H7 (cell line): ENCODE measurements around the gene CMSS1. TPM values are rescaled to one million over a fixed set of nuclear protein-coding genes. Genes with fewer than 3 reads are reported as not detected.

Experiments
- DNase-seq: peaks from one replicate; pipeline ENCODE4 v3.0.0; 2012
- H3K27me3 ChIP-seq: 2 replicates; pipeline ENCODE4 v1.6.0; 2011; ENCODE audit warnings: mild to moderate bottlenecking, low read length; ENCODE audit not compliant: control insufficient read depth, insufficient read depth
- H3K36me3 ChIP-seq: replicated peaks from 2 replicates; pipeline ENCODE4 v1.5.1; 2011; ENCODE audit warnings: low read length; ENCODE audit not compliant: control insufficient read depth, insufficient read depth
- H3K4me3 ChIP-seq: 2 replicates; pipeline ENCODE4 v1.5.1; 2011; ENCODE audit warnings: low read depth, mild to moderate bottlenecking, control low read depth, low read length, moderate library complexity; ENCODE audit not compliant: insufficient read depth
- total RNA-seq: library from RNA; depleted of rRNA; stranded (reverse); fragments of >200 nt; shearing (Covaris generic); gene quantifications from 2 replicates; pipeline ENCODE4 v1.2.3, GENCODE V29; 2014

The CMSS1 gene
- total RNA-seq, 1 experiment from 2014 or later = 44.6 TPM

DNA sequence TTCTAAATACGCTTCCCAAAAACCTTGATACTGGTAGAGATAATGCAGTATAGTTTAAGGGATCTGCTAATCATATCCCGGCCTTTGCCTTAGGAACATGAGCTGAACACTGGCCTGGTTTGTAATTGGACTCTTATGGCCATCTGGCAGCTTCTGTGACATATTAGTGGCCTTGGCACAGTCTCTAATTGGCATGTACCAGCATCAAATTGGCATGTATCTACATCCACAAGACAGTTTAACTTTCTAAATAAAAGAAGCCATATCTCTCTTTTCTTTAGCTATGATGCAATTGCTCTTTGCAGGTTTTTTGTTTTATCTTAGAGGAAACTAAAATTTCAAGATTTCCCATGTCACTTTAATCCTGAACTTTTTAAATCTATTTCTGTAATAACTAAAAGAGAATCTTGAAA, 341.3 kb downstream of the CMSS1 start:
- H3K27me3 ChIP-seq = no peaks in the 10 kb centered on the region
- H3K4me3 ChIP-seq = no peak overlapping the region
- DNase-seq = no peak
- no peaks in the 10 kb centered on the region for H3K36me3 ChIP-seq

DNA sequence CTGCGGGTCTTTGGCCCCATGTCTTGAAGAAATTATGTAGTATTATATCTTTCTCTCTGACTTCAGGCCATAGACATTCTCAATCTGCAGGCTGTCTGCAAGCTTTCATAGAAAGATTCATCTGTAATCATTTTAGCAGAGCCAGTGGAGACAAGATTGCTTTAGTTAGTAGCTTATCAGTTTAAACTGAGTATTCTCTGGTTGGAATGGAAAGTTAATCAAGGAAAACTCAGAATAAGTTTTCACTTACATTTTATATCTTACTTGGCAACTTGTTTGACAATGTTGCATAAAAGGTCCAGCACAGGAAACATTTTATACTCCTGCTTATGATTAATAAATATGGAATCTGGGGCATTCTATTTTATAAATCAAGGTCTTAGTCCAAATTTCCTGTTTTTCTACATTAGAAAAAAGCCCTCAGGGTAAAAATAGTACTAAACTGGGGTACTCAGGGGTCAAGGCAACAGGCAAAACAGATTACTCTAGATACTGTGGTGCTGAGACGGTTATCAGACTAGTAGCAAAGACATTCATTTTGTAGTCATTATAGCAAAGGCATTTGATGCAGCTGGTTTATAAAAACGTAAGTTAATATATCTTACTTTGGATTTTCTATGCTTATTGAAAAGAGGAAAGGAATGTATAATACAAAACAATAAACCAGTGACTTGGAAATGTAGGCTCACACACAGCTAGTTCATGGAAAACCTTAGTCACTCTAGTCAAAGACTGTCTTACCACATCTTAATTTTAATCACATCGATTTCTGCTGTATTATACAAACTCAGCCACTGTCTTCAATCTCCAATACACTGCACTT, 341.9 kb downstream of the CMSS1 start:
- no peak for DNase-seq
- no peaks in the 10 kb centered on the region for H3K36me3 ChIP-seq

DNA sequence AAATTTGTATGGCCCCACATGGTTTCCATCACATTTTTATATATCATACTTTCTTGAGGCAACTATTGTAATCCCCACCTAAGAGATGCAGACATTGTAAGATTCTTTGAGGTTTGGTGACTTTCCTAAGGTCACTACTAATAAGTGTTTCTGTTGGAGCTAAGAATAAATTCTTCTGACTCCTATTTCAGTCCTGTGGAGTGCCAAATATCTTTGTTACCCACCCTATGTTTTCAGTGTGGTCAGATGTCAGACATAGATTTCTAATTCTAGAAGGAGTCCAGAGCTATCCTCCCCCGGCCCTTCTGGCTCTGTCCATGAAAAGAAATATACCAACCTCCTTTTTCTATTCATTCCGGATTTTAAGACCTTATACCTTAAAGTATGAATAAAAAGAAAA, 342.9 kb downstream of the CMSS1 start:
- no peaks in the 10 kb centered on the region for H3K36me3 ChIP-seq
- H3K27me3 ChIP-seq = no peaks in the 10 kb centered on the region
- no peak for DNase-seq
- H3K4me3 ChIP-seq = no peak overlapping the region

More for the DNA sequence above, 341.9 kb downstream of the CMSS1 start:
- Histone ChIP-seq H3K27me3 (no peaks in the 10 kb centered on the region), H3K4me3 (no peak overlapping the region)

DNA sequence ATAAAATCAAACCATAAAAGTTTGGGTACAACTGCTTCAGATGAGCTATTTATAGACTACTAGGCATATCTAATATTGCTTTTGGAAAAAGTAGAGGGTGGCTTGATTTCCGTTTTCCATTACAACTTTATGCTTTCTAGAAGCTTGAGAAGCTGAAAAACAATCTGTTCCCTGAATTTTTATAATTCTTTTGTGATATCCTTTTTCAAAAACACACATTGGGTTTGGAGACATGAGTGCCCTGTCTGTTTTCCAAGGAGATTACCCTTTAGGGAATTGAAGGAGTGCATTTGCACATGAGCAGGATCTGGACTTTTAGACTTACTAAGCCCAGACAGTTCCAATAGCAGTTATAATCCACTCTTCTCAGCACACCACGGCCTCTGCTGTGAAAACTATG, 346.1 kb downstream of the CMSS1 start:
- Histone ChIP-seq H3K4me3 (no peak overlapping the region), H3K36me3 (no peaks in the 10 kb centered on the region), H3K27me3 (no peaks in the 10 kb centered on the region)
- DNase-seq = no peak

- DNase-seq = no peak
- Histone ChIP-seq H3K27me3 (no peaks in the 10 kb centered on the region), H3K4me3 (no peak overlapping the region), H3K36me3 (no peaks in the 10 kb centered on the region)
These were observed 347.1 kb downstream of the CMSS1 start for GRCh38 chr3:100164743-100165142.

DNA sequence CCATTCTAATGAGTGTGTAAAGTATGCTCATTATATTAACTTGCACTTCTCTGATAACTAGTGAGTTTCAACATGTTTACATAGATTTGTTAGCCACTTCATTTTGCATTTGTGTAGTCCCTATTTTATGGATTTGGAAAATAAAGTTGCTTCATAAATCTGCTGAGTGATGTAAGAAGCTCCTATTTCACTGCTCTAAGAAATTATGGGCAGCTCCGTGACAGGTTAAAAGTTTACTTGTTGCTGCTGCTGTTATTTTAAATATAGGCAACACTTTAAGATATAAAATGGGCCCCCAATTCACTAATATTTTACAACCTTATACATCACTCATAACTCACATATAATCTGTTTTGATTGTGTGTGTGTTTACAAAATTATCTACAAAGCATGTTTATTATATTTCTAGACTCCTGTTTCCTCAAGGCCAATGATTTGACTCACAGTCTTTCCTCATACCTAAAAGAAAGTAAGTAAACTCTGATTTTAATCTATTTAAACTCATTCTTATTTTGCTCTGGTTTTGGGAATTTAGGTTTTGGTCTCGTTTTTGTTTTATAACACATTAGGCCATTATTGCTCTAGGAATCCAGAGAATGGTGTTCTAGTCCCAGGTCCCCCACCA, 348.4 kb downstream of the CMSS1 start:
- Histone ChIP-seq H3K27me3 (no peaks in the 10 kb centered on the region), H3K36me3 (no peaks in the 10 kb centered on the region), H3K4me3 (no peak overlapping the region)
- DNase-seq = no peak

- no peak for DNase-seq
- Histone ChIP-seq H3K27me3 (no peaks in the 10 kb centered on the region), H3K4me3 (no peak overlapping the region)
These were observed 351.7 kb downstream of the CMSS1 start for GRCh38 chr3:100169201-100169920.

DNA sequence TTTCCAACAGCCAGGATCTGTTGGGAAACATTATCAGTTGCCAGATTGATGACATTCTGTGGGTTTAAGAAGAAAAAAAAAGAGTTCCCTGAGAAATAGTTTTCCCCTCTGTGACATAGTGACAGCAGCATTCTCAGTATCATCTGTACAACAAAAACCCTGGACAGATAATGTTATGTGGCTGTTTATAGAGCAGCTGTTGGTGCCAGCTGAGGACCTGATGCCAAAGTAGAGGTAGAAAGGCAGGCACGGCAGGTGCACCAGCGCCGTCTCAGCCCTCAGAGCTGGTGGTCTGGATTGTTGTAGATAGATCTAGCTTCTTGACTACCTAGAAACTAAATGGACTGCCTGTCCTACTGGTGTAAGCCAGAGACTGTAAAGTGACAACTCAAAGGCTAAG, 352.8 kb downstream of the CMSS1 start:
- peaks cover 3% of the 10 kb centered on the region; the same call in 1 of the 2 replicates for H3K36me3 ChIP-seq
- no peak for DNase-seq
- no peak overlapping the region for H3K4me3 ChIP-seq
- no peaks in the 10 kb centered on the region for H3K27me3 ChIP-seq

More at GRCh38 chr3:100169201-100169920, 351.7 kb downstream of the CMSS1 start:
- H3K36me3 ChIP-seq = peaks cover 3% of the 10 kb centered on the region; the same call in 1 of the 2 replicates

DNA sequence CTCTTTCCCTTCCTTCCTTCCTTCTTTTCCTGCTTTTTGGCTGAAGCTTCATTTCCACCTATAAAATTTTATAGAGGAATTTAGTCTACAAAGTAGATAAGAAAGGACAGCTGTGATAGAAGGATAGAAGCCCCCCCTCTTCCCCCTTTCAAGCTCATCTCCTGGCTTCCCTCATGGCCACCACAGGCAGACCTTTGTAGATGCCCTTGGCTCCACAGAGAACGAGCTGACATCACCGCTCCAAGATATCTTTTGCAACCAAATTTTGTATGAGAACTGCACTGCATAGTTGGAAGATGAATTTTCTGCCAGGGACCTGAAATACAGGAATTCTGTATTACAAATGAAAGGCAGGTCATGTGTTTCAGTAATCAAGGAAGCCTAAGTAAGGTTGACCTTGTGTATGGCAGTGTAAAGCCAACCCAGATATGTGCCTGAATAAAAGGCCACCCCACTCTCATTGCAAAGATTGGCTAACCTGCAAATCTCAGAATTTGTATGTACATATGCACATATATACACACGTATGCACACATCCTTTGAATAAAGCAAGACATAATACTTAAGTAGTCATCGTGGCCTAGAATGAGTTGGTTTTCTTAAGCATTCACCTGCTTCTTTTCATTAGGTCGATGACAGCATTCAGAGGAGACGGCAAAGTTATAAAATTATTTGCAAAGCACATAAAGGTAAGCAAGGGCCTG, 353.7 kb downstream of the CMSS1 start:
- Histone ChIP-seq H3K36me3 (peaks cover 3% of the 10 kb centered on the region; the same call in 1 of the 2 replicates), H3K27me3 (no peaks in the 10 kb centered on the region), H3K4me3 (no peak overlapping the region)
- no peak for DNase-seq

GRCh38 chr3:100173961-100174360, 356.3 kb downstream of the CMSS1 start:
- Histone ChIP-seq H3K4me3 (no peak overlapping the region), H3K27me3 (no peaks in the 10 kb centered on the region), H3K36me3 (peaks cover 9% of the 10 kb centered on the region)
- DNase-seq = no peak

GRCh38 chr3:100175637-100176280, 358.1 kb downstream of the CMSS1 start:
- Histone ChIP-seq H3K4me3 (no peak overlapping the region), H3K27me3 (no peaks in the 10 kb centered on the region), H3K36me3 (peaks cover 10% of the 10 kb centered on the region)
- DNase-seq = no peak

GRCh38 chr3:100179692-100180349, 362.2 kb downstream of the CMSS1 start:
- DNase-seq = no peak
- Histone ChIP-seq H3K36me3 (peaks cover 7% of the 10 kb centered on the region), H3K27me3 (no peaks in the 10 kb centered on the region), H3K4me3 (no peak overlapping the region)

DNA sequence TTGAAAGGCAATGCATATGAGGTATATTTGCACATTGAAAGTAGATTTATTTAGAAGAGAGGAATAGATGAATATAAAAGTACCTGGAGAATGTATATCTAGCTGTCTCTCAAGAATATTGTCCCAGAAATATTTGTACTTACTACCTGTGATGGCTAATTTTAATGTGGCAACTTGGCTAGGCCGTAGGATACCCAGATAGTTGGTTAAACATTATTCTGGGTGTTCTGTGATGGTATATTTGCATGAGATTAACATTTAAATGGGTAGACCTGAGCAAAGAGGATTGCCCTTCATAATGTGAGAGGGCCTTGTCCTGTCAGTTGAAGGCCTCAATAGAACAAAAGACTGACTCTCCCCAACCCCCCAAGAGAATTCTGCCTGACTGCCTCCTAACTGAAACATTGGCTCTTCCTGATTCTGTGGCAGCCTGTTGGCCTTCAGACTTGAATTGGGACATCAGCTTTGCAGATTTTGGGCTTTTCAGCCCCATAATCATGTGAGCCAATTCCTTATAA, 366.0 kb downstream of the CMSS1 start:
- Histone ChIP-seq H3K36me3 (peaks cover 4% of the 10 kb centered on the region), H3K4me3 (no peak overlapping the region), H3K27me3 (no peaks in the 10 kb centered on the region)
- DNase-seq = no peak
